GM12865 (cell line): Measurements from ENCODE around the gene FSHR.

ENCODE experiments used
- DNase-seq: peaks from one replicate; pipeline ENCODE4 v3.0.0; 2010; ENCODE audit warnings: low read depth
- H3K4me3 ChIP-seq: 2 replicates; pipeline ENCODE4 v1.5.1; 2011; ENCODE audit warnings: mild to moderate bottlenecking, low read depth, low read length, control low read depth
- CTCF ChIP-seq: IDR thresholded peaks from 2 replicates; pipeline ENCODE4 v1.5.1; 2011; ENCODE audit warnings: low read length, control low read depth, low read depth, inconsistent platforms; ENCODE audit not compliant: insufficient read depth; ENCODE audit errors: missing control alignments

The FSHR gene

GRCh38 chr2:49108436-49108835 is 45.9 kb downstream of the FSHR start:
- no peak for TF ChIP-seq CTCF
- DNase-seq = no peak
- no peak overlapping the region for H3K4me3 ChIP-seq

- no peak for TF ChIP-seq CTCF
- no peak for DNase-seq
- no peak overlapping the region for H3K4me3 ChIP-seq
These were observed 48.8 kb downstream of the FSHR start for GRCh38 chr2:49105506-49105905.

GRCh38 chr2:49102146-49102545 is 52.2 kb downstream of the FSHR start:
- TF ChIP-seq CTCF = no peak
- no peak overlapping the region for H3K4me3 ChIP-seq
- DNase-seq = no peak

- no peak for TF ChIP-seq CTCF
- no peak overlapping the region for H3K4me3 ChIP-seq
- DNase-seq = no peak
These were observed 73.6 kb downstream of the FSHR start for GRCh38 chr2:49080681-49081080.

- H3K4me3 ChIP-seq = no peak overlapping the region
- DNase-seq = no peak
- no peak for TF ChIP-seq CTCF
These were observed 83.6 kb downstream of the FSHR start for GRCh38 chr2:49070716-49071115.

GRCh38 chr2:49069829-49070228 is 84.5 kb downstream of the FSHR start:
- no peak overlapping the region for H3K4me3 ChIP-seq
- no peak for DNase-seq
- TF ChIP-seq CTCF = no peak

GRCh38 chr2:49068613-49069012 is 85.7 kb downstream of the FSHR start:
- TF ChIP-seq CTCF = no peak
- no peak for DNase-seq
- no peak overlapping the region for H3K4me3 ChIP-seq
